ENCODE data around the gene PPP1R14C. TPM values are rescaled to one million over a fixed set of nuclear protein-coding genes. Genes with fewer than 3 reads are reported as not detected.
"Not testable (repeated sequence)": the region's sequence is repeated elsewhere in the genome, so short reads cannot be mapped to it uniquely, and the experiment has no call there.

The PPP1R14C gene
- total RNA-seq, 1 donor from 2014 or later: 42.3 TPM

DNA sequence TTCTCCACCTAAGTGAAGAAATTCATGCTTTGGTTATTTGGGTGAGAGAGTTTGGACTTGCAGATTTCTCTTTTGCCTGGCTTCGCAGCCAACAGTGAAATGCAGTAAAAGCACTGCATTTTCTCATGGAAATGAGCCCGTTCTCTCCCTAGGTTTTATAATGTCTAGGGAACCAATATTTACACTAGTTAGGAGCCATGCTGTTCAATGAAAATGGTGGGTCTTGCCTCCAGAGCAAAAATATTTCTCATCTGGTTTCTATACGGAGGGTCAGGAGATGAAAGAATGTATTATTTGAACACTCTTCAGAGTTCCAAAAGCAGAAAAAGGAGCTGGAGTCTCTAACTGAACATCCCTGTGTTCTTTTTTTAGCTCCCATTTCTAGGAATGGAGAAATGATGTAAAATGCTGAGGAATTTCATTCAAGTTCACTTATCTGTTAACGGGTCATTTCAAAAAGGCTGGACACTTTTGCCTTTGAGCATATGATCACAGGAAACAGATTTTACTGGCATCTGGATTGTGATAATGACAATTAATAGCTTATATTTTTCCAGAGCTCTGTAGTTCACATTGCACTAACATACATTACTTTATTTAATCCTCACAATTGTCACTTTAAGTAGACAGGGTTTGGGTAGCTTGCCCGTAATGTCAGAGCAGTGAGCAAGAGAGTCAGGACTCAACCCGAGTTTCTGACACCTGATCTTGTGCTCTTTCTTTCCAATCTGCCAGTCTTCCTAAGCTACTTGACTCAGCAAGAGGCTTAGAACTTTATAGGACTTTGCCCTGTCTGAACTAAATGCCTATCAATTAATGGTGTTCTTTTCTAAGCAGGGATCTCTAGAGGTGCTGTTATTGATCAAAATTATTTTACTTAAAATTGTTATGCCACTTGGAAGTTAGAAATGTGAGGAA, 78.0 kb downstream of the PPP1R14C start:
- no peak for DNase-seq

- DNase-seq: no peak
These were observed 82.0 kb downstream of the PPP1R14C start for GRCh38 chr6:150224820-150225219.

GRCh38 chr6:150227281-150227680, 84.4 kb downstream of the PPP1R14C start:
- DNase-seq: no peak

- DNase-seq: peak; percentile 37
These were observed 85.4 kb downstream of the PPP1R14C start for GRCh38 chr6:150228072-150228733.

- DNase-seq: peak; percentile 41
These were observed 86.8 kb downstream of the PPP1R14C start for GRCh38 chr6:150229436-150230163.

GRCh38 chr6:150230164-150230561, 87.3 kb downstream of the PPP1R14C start:
- DNase-seq: no peak

DNA sequence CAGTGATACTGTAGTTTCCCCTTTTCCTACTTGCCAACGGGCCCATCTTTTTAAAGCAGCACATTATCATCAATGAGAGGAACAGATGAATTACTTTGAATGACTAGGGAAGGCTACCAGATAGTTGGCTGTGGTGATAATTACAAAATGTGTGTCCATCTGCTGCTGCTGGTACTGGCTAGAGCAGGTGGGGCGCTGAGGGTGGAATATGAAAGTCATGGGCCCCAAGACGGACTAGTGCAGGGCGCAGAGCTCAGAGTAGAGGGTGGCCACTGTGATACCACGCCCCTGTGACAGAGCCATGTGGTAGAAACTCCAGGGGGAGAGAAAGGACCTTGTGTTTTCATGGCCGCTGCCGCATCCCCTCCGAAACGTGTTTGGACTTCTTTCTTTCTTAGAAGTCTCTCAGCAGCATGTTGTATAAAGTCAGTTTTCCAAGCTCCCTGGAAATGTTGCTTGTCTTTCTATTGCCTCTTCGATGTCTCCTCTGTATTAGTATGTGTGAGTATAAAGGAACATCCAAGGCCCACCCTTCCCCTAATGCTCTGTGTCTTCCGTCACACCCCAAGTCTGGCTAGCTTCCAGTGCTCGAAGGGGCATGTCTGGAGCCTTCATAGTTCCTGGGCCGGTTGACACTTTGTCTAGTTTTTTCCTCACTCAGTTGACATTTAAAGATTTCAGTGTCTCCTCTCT, 88.1 kb downstream of the PPP1R14C start:
- peak; percentile 44 for DNase-seq

GRCh38 chr6:150231525-150231850, 88.6 kb downstream of the PPP1R14C start:
- no peak for DNase-seq

DNA sequence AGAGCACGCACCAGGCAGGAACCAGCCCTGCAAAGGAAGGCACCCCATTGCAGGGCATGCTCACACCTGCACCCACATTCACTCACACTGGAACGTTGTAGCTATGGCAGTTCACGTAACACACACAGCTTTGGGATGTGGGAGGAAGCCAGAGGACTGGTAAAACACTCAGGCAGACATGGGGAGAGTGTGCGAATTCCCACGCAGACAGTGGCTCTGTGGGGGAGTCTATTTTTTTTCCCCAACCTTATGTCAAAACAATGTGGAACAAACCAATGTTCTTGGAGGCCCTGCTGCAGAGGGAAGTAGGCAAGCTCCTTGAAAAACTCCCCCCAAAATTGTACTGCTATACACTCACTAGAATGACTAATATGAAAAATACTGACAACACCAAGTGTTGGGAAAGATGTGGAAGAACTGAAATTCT, 91.0 kb downstream of the PPP1R14C start:
- no peak for DNase-seq

DNA sequence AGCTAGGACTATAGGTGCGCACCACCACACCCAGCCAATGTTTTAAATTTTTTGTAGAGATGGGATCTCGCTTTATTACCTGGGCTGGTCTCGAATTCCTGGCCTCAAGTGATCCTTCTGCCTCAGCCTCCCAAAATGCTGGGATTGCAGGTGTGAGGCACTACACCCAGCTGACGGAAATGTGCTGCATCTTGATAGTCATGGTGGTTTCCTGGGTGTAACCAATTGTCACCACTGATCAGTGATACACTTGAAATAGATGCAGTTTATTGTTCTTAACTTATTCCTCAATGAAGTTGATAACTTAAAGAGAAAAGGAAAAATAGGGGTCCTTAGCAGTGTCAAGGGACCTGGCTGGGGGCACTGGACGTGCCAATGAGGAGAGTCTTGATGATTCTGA, 92.4 kb downstream of the PPP1R14C start:
- no peak for DNase-seq

- DNase-seq: no peak
These were observed 93.3 kb downstream of the PPP1R14C start for GRCh38 chr6:150236114-150236513.

- DNase-seq: no peak
These were observed 93.7 kb downstream of the PPP1R14C start for GRCh38 chr6:150236544-150236943.

- DNase-seq: no peak
These were observed 94.8 kb downstream of the PPP1R14C start for GRCh38 chr6:150237626-150238025.

DNA sequence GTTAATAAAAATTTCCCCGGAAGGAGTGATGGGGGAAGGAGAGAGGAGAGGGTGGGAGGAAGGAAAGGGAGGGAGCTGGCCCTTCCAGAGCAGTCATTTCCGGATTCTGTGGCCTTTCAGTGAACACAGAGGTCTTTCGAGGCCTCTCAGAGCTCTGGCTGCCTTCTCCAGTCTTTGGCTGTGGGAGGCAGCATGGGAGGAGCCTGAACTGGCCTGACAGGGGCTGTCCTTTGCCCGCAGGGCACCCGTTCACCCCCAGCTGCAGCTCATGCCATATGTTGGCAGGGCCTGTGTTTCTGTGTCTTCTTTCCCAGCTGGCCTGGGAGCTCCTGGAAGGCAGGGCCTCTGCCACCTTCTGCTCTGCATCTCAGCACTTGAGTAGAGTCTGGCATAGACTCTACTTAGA, 95.5 kb downstream of the PPP1R14C start:
- DNase-seq: peak; percentile 67

GRCh38 chr6:150238846-150239407, 96.1 kb downstream of the PPP1R14C start:
- DNase-seq: no peak

- DNase-seq: not testable (repeated sequence)
These were observed 98.9 kb downstream of the PPP1R14C start for GRCh38 chr6:150241756-150242155.

GRCh38 chr6:150243620-150244314, 100.9 kb downstream of the PPP1R14C start:
- DNase-seq: no peak

GRCh38 chr6:150245148-150245935, 102.5 kb downstream of the PPP1R14C start:
- DNase-seq: no peak

DNA sequence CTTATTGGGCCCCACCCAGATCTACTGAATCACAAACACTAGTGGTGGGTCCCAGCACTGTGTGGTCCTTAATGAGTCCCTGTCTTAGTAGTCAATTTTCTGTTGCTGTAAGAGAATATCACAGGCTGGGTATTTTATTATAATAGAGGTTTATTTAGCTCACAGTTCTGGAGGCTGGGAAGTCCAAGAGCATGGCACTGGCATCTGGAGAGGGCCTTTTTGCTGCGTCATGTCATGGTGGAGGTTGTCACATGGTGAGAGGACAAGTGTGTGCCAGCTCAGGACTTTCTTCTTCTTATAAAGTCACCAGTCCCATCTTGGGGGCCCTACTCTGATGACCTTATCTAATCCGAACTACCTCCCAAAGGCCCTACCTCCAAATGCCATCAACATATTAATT, 105.0 kb downstream of the PPP1R14C start:
- DNase-seq: no peak

DNA sequence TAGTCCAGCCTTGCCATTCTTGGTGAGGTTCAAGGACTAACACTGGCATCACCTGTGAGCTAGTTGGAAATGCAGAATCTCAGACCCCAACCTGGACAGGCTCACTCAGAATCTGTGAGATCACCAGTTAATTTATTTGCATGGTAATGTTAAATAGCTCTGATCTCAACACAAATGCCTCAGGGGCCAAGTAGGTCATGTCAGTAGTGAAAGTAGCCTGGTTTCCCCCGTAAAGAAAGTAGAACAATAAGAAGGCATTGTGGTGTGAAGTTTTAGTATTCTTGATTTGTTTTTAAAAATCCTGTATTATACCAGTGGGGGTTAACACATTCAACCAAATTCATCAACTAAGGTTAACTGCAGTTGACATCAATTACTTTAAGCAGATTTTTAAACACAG, 105.5 kb downstream of the PPP1R14C start:
- no peak for DNase-seq

DNA sequence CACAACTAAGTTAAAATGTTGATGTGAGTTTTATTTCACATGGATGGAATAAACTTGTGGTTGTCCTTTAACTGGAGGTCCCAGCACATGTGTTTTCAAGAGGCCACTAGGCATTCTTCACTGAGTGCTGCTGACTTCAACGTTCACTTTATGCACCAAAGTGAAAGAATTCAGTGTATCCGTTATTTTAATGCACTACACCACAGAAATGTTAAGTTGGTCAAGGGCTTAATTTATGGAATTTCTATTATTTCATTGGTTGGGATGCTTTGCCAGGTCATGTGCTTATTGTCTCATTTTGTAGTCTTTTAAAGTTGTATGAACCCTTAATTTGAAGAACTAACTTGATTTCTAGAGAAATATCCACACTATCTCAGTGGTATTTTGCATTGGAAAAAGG, 106.4 kb downstream of the PPP1R14C start:
- no peak for DNase-seq

Measured in tongue (tissue), 2 donors.